ENCODE results near the gene S100A4.

- peak; percentile 24 for TF ChIP-seq POLR2A (IDR thresholded peaks at IDR 0.05; ENCODE audit: low read length)
- no peak for TF ChIP-seq GATA1 (IDR thresholded peaks at IDR 0.05; ENCODE audit: low read depth, low read length)
These were observed 3.7 kb downstream of the S100A4 start for GRCh38 chr1:153541641-153542590.
